Activated T-helper 1 cell treated with anti-CD3 and anti-CD28 coated beads, Interleukin-2, amount 50 U/mL, for 16 hours (primary cell): ENCODE measurements around the gene ANGPTL2.
"Not testable (repeated sequence)": the region's sequence is repeated elsewhere in the genome, so short reads cannot be mapped to it uniquely, and the experiment has no call there.

ENCODE experiments used
- DNase-seq, 2 donors: peaks; one replicate each; pipeline ENCODE4 v3.0.0-alpha.2; 2020; ENCODE audit warnings: low read depth in 1 of 2, low spot score in 1 of 2

Gene ANGPTL2

DNA sequence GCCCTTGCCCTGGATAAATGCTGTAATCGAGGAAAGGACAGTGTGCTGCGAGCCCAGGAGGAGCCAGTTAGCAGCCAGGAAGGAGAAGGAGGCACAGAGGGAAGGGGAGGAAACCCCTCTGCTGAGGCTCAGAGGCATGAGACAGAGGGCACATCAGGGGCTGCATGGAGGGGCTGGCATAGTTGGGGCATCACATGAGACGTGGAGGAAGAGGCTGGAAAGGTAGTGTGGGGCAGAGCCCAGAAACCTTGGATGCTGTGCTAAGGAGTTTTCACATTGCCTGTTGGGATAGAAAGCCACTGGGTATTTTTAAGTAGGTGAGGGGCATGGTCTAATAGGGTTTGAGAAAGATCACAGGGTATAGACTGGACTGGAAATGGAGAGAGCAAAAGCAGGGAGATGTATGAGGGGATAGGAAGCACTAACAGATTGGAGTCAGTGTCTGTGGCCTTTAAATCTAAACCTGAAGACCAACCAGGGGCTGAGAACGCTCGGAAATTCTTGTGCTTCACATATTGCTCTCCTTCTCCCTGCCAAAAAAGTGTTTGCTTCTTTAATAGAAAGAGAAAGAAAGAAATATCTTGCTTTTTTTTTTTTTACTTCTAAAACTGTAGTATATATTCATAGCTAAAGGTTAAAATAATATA, 33.0 kb upstream of the ANGPTL2 start:
- DNase-seq: no peak

DNA sequence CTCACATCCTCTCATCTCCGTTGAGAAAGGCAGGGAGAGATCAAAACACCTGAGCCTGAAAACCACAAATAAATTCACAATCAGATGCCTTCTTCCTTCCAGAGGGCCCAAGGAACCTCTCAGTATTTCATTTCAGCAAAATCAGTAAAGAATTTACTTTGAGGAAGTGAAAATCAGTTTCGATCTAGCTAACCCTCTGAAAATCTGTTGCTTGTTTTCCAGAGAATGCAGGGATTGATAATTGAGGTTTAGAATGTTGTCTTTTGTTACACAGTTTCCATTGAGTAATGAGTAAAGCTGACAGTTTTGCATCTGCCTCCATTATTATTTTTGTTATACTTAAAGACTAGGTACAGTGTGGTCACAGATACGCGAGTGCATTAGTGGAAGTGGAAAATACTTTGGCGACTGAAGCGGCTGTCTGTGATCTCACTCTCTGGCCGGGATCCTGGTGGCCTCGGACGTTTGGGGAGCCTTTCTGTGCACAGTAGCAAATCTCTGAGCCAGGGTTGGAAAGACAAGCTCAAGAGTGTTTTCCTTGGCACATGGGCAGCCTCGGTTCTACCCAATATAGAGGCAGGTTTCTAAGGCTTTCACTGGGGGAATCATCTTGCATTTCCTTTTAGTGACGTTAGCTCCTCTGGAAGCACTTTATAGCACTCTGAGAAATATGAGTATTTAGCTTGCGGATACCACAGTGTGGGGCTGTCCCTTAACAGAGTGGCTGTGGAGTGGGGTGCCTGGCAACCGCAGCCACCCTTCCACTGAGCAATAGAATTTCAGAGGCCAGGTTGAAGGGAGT, 32.2 kb upstream of the ANGPTL2 start:
- DNase-seq: no peak

DNA sequence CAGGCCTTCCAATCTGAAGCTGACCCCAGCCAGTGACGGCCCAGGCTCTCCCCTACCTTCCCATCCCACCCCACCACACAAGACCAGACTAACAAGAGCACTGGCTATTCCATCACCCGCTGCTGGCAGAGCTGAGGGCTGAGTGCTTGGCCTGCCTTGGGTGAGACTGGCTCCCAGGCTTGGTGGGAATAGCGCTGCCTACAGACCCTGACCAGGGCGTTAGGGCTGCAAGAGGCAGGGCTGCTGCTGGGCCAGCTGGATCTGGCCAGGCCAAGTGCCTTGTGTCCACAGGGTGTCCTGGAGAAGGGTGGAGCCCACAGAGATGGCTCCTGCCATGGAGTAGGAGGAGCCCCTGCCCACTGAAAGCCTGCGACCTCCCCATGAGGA, 31.6 kb upstream of the ANGPTL2 start:
- DNase-seq: no peak

DNA sequence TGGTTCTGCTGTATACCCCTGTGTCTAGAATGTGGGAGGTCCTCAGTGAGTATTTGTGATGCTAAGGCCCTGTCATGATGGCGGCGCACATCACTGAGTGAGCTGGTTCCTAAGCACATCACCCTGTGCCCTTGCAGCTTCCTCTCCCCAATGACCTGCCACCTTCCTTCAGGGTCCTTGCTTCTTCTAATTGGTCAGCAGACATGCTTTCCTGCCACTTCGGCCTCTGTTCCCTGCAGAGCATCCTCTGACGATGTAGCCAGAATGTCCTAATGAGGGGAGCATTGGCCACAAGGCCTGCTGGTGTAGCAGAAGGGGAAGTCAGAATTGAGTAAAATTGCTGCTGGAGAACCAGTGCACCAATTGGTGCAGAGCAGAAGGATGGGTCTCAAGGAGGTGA, 31.1 kb upstream of the ANGPTL2 start:
- no peak for DNase-seq

DNA sequence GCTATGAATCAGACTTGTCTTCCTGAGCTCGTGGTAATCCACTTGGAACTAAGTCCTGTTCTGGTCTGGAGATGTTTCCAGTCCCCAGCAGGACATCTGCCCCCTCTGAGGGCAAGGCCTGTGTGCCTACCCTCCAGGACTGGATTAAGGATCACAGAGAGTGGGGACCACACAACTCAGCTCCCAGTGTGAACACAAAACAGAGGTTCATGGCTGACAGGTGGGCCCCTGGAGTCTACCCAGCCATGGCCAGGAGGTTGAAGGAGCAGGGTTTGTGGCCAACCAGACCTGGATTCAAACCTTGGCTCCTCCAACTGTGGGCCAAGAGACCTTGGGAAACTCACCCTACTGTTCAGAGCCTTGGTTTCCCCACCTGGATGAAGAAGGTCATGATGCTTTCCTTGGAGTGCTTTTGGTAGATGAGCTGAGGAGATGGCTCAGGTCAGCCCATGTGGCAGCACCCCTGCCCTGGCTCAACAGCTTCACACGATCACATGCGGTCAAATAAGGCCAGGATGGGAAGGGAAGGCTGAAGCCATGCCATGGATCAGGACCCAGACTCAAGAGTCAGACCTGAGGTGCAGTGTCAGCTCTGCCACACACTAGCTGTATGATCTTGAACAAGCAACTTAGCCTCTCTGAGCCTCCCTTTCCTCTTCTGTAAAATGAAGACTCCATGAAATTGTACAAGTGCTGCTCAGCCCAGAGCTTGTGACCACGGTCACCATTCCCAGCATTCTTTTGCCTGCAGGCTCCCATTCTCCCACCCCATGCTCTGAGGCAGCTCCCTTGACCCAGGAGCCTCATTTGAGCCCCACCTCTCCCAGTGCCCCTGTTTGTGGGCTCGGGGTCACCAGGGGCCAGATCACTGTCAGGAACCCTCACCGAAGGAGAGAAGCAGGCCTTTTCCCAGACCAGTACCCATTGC, 27.3 kb upstream of the ANGPTL2 start:
- no peak for DNase-seq

DNA sequence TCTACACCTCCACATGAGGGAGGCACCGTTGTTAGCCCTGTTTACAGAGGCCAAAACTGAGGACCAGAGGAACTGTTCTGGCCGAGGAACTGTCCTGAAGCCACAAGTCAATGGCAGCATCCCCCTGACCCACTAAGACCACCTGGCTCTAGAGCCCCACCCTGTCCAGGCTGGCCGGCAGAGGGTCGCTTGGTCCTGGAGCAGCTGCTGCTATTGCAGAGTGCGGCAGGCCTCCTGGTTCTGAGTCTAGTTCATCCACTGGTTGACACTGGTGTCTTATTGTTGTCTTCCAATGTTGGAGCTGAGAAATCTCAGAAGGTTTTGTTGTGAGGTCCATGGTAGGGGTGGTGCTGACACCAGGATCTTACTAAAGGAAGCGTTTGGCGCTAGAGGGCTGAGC, 26.6 kb upstream of the ANGPTL2 start:
- no peak for DNase-seq

DNA sequence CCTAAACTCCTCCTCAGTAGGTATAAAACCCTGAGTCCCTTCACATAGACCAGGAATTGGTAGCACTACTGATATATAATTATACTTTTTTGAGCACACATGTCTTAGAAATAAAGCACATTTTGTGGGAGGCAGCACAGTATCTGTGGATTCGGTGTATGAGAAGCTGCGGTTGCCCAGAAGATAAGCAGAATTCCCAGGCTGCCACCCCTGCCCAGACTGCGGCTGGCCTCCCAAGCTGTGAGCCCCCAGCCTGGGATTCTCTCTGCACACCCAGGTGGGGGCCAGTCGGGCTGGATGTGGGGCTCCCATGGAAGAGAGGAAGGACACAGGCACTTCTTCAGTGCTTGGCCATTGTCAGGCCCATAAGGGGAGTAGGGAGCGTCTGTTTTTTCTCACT, 25.6 kb upstream of the ANGPTL2 start:
- DNase-seq: no peak

DNA sequence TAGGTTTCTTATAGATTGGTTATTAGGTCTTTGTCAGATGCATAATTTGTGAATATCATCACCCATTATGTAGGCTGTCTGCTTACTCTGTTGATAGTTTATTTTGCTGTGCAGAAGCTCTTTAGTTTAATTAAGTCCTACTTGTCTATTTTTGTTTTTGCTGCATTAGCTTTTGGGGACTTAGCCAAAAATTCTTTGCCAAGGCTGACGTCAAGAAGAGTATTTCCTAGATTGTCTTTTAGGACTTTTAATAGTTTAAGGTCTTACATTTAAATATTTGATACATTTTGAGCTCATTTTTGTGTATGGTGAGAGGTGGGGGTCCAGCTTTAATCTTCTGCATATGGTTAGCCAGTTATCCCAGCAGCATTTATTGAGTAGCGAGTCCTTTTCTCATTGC, 24.8 kb upstream of the ANGPTL2 start:
- no peak for DNase-seq

DNA sequence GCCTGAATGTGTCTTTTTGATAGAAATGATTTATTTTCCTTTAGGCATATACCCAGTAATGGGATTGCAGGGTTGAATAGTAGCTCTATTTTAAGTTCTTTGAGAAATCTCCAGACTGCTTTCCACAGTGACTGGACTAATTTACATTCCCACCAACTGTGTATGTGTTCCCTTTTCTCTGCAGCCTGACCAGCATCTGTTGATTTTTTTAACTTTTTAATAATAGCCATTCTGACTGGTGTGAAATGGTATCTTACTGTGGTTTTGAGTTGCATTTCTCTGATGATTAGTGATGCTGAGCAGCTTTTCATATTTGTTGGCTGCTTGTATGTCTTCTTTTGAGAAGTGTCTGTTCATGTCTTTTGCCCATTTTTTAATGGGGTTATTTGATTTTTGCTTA, 24.4 kb upstream of the ANGPTL2 start:
- DNase-seq: not testable (repeated sequence)

DNA sequence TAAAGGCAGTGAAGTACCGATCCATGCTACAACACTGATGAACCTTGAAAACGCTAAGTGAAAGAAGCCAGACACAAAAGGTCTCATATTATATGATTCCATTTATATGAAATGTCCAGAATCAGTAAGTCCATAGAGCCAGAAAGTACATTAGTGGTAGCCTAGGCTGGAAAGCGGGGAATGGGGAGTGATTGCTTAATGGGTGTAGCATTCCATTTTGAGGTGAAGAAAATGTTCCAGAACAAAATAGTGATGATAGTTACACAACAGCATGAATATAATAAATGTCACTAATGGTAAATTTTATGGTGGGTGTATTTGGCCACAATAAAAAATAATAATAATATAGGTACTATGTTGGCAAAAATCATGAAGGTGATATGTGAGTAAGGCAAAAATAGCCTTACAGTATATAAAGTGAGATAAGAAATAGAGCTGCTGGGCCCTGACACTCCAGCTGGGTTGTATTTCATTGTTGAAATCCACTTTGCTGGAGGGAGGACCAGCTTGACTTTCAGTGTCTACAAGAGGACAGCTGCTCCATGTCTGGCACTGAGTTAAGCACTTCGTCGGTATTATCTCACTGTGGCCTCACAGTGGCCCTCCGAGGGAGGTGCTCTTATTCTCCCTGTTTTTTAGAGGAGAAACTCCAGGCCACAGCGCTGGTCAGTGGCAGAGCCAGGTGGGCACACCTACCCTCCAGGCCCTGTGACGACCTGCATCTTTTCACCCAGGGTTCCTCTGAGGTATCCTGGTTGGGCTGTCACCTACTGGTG, 22.4 kb upstream of the ANGPTL2 start:
- DNase-seq: no peak

DNA sequence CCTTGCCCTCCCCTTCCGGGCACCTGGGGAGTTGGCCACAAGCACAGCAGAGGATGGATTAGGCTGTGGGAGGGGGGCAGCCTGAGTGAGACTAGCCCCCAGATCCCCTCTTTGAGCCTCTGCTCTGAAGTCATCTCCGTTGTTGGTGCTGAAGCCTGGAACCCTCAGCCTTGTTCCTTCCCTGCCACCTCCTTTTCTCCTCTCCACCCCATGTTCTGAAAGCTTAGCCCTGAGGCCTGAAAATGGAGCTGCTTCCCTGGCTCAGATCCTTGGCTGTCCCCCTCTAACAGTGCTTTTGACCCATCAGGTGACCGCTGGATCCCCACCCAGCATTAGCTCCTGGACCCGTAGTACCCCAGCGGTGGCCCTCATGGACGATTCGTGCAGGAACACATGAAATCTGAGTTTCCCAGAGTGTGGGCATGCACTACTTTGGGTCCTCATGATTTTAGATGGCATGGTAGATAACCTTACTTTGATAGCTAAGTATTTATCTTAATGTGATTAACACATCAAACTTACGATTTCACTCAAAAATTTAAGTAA, 21.6 kb upstream of the ANGPTL2 start:
- no peak for DNase-seq

DNA sequence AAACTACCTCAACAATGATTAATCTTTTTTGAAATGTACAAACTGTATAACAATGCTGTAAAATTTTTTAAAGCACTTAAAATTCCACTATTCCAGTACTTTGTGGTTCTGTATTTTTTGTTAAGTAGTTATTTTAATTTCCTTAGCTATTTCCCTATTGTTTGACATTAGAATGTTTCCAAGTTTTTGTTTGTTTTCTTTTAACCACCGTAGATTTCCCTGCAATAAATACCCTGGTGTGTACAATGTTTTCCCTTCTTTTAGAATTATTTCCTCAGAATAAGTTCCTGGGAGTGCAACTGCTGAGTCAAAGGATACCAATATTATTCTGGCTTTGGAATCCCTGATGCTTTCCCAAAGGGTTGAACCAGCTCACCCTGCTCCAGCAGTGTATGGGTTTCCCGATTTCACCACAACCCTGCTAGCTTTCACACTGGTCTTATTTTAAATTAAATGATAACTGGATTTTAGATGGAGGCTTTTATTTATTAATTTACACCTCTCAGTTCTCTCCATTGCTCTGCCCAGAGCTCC, 20.6 kb upstream of the ANGPTL2 start:
- DNase-seq: no peak

DNA sequence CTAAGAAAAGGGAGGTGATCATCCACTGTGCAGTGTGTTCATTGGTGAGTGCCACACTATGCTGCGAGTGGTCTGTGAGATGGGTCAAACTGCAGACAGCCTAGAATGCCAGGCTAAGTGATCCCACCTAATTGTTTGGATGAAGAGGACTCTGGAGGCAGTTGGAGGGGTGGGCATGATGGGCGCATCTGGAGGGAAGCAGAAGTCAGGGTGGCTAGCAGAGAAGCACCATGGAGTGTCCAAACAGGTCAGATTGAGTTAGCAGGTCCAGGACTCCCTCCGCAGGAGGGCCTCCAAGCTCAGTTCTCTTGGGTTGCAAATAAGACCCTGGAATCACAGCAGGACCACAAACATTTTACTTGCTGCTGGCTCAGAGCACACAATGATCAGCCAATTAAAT, 19.9 kb upstream of the ANGPTL2 start:
- no peak for DNase-seq

DNA sequence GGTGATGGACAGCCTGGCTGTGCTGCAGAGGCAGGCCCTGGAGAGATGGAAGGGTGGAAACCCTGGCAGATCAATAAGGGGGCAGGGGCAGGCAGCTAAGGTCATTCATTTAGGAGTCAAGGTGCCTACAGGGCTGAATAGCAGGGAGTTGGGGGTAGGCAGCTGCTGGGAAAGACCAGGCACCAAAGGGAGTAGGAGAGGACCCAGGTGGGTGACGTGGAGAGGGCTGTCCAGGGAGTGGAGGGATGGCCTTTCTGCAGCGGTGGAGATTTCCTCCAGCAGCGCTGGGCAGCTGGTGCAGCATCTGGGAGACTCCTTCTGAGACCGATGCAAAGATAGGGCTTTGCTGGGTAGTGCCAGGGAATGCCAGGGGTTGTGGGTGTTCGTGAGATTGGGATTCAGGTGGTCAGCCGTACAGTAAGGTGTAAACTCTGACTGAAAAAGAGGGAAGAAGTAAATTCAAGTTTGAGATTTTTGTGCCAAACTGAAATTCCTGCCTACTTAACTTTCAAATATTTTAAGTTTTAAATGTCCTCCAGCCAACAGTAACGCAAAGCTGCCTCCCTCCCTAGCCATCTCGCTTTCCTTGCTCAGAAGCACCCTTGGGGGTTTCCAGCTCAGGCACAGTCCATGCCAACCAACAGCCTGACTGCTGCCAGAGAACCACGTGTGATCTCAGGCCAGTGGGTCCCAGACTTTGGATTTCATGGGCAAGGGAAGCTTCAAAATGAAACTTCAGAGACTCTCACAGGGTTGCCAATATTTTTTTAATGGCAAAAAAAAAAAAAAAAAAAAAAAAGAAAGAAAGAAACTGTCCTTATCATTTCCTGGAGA, 18.6 kb upstream of the ANGPTL2 start:
- DNase-seq: no peak

DNA sequence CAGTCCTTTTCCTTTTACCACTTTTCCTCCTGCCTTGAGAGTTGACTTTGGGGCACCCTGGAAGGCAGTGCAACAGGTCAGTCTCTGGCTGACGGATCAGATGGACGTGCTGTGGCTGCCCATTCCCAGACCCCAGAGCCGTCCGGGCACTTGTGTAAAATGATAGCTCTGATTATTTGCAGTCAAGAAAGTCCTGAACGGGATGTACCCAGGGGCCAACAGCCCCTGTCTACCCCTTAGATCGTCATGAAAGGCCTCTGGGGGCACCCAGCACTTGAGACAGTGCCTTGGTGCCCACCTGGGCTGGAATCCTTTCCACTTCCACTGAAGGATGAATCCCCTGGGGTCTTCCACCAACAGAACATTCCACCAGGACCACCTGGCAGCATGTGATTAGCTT, 17.7 kb upstream of the ANGPTL2 start:
- no peak for DNase-seq

DNA sequence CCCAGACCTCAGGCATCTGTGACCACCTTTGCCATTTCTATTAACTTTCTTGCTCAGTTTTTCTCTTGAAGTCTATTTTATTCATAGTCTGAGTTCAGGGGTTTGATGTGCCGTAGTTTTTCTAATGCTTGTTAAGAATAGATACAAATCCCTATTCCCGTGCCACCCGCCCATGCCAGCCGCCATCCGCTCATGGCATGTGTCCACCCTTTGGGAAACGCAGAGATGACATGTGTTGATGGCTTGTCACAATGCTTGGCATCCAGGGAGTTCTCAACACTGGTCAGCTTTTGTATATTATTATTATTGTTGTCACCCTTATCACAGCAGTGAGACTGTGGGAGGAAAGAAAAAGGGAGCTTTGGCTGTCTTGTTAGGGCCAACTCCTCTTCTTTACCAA, 17.3 kb upstream of the ANGPTL2 start:
- no peak for DNase-seq

DNA sequence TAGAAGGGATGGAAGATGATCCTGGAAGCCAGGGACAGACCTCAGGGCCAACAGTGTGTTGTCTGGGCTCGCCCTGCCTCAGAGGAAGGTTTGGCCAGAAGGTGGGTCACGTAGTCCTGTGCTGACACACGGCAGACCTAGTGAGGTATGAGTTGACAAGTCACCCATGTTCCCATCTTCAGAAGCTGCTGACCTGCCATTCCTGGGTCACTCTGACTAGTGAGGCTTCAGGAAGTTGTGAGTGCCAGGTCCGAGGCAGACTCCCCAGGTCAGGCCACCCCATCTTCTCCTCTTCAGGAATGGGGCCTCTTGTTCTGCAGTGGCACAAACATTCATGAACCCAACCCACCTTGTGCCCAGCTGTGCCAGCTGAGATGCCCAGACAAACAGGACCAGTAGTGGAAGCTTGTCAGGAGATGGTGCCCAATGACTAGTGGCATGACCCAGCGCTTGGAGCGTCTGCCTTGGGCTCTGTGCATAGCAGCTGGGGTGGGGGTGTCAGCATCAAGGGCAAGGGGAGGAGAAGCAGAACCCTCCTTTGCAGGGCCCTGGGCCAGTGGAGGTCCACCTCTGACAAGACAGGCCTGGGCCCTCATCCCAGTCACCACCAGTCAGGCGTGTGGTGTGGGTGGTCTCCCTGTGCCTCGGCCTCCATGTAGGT, 16.8 kb upstream of the ANGPTL2 start:
- no peak for DNase-seq

DNA sequence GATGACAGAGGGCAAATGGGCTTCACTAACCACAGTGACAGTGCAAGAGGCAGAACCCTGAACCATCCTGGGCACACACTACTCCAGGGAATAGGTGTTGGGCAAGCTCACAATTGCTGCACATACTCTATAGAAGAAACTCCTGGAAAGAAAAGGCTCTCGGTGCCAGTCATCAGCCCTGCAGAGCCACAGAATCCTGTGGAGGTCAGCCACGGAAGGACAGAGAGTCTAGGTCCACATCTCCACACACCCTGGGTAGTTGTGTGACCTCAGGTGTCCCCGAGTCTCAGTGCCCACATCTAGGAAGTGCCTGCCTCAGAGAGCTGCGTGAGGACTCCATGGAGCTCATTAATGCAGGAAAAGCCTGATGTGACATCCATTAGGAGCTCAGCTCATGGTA, 16.0 kb upstream of the ANGPTL2 start:
- DNase-seq: no peak
